Activated CD4-positive, alpha-beta T cell treated with anti-CD3 and anti-CD28 coated beads, Interleukin-2, Interleukin-6, amounts not matched to agents 100 ng/mL and 50 ng/mL, durations not matched to agents 16 hours and 8 hours (primary cell): ENCODE results near the gene B3GNT9.

Experiments used
- DNase-seq: peaks from one replicate; pipeline ENCODE4 v3.0.0-alpha.2; 2020

The B3GNT9 gene

DNA sequence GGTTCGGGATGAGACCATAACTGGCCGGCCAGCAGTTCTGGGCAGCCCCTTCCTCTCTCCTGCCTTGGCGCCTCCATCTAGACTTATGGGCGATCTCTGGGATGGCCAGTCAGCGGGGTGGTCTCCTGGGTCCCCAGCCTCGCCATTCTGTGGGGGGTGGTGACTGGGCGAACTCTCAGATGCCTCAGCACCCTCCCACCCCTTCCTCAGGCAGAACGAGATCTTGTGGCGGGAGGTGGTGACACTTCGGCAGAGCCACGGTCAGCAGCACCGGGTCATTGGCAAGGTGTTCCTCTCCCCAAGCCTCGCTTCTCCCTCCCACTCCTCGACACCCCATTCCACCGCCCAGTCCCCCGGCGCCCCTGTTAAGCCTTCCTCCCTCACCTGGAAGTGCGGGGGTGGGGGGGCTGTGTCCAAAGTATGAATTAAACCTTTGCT, 15.3 kb upstream of the B3GNT9 start:
- no peak for DNase-seq

DNA sequence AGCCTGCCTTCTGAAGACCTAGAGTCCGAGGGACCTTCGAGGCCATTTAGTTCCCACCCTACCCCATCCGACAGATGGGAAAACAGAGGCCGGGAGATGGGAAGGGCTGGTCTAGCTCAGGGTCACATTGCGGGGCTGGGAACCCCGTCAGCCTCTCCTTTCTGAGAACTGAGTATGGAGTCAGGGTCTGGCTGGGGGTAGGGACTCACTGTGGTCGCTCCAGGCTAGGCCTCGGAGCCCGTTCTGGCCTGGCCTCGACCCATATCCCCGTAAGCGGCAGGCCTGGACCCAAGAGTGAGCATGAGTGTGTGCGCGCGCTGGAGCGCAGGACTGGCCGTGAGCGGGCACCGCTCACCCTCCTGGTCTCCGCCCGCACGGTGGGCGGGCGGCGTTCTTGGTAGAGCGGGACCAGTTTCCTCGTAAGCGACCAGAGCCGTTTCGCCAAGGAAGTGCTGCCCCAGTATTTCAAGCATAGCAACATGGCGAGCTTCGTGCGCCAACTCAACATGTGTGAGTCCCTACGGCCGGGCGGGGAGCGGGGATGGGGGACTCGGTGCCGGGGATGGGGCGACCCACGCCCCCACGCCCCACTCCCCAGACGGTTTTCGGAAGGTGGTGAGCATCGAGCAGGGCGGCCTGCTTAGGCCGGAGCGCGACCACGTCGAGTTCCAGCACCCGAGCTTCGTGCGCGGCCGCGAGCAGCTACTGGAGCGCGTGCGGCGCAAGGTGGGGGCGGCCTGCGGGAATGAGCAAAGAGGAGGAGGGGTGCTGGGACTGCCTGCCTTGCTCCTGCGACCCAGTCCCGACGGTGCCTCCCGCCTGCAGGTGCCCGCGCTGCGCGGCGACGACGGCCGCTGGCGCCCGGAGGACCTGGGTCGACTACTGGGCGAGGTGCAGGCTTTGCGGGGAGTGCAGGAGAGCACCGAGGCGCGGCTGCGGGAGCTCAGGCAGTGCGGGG, 14.6 kb upstream of the B3GNT9 start:
- DNase-seq, result no peak

DNA sequence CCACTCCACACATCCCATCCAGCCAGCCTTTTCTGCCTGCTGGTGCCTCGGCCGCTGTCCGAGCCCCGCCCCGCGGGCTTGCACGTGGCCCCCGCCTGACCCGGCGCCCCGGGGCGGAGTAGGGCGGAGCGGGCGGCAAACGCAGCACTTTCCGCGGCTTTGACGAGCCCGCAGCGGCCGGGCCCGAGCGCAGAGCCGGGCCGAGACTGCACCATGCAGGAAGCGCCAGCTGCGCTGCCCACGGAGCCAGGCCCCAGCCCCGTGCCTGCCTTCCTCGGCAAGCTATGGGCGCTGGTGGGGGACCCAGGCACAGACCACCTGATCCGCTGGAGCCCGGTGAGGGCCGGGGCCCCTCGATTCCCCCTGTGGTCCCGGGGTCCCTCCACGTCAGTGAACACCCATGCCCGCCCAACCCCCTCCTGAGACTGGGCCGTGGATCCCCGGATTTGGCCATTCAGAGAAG, 13.8 kb upstream of the B3GNT9 start, which contains the start of gene HSF4:
HSF4 (plus strand) TSS at position 147 of the 463 bp plus-strand sequence; CDS start at position 214, 67 bp downstream.
- no peak for DNase-seq

DNA sequence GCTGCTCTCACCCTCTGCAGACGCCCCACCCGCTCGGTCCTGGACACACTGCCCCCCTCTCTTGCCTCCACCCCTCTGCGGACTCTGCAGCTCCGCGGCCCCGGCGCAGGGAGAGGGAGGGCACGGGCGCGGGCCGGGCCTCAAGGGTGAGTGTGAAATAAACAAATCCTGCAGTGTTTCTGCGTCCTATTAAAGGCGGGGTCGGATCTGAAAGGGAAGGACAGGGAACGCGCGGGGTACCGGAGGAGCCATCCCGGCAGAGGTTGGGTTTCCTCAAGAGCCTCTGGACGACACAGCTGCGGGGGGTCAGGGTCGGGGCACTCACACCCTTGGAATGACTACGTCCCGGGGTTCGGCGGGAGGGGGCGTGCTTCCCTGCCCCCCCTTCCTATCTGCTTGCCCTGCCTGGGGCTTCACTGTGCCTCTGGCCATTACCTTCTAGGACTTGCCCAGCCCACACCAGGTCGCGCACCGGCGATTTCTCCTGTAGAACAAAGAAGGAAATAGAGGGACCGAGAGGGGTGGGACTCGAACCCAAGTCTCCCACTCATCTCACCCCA, 13.3 kb upstream of the B3GNT9 start:
- DNase-seq, result no peak

DNA sequence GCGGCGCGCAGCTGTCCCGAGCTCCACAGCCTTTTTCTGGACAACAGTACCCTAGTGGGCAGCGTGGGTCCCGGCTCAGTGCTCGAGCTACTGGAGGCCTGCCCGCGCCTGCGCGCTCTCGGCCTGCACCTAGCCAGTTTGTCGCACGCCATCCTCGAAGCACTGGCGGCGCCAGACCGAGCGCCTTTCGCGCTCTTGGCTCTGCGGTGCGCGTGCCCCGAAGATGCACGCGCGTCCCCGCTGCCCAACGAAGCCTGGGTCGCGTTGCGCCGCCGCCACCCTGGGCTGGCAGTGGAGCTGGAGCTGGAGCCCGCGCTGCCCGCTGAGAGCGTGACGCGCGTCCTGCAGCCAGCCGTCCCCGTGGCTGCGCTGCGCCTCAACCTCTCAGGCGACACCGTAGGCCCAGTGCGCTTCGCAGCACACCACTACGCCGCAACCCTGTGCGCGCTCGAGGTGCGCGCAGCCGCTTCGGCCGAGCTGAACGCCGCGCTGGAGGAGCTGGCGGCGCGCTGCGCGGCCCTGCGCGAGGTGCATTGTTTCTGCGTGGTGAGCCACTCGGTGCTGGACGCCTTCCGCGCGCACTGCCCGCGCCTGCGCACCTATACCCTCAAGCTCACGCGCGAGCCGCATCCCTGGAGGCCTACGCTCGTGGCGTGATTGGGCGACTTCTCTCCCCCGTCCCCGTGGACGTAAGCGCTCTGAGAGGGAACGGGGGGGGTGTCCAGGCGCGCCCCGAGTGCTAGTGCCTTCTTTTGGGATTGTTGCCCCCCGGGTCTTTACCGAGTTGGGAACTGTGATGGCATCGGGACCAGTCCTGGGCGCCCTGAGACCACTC, 12.6 kb upstream of the B3GNT9 start:
- peak; percentile 76 for DNase-seq

DNA sequence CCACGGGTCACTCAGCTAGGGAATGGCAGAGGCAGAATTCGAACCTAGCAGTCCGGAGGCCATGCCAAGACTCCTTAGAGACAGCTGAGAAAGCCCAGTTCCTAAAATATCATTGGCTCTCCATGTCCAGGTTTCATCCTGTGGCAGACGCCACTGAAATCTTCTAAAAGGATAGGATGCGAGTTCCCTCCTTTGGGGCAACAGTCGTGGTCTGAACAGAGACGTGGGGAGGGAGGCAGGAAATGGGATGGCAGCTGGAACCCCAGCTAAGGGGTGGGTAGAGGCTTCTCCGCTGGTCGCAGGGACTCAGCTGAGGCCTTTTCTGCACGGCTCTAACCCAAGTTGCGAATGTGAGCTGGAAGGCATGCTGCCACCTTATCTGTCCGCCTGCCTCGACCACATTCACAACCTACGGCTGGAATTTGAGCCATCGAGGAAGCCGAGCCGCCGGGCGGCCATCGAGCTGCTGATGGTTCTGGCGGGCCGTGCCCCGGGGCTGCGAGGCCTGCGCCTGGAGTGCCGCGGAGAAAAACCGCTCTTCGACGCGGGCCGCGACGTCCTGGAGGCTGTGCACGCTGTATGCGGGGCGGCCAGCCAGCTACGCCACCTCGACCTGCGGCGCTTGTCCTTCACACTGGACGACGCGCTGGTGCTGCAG, 11.8 kb upstream of the B3GNT9 start:
- DNase-seq, result no peak

DNA sequence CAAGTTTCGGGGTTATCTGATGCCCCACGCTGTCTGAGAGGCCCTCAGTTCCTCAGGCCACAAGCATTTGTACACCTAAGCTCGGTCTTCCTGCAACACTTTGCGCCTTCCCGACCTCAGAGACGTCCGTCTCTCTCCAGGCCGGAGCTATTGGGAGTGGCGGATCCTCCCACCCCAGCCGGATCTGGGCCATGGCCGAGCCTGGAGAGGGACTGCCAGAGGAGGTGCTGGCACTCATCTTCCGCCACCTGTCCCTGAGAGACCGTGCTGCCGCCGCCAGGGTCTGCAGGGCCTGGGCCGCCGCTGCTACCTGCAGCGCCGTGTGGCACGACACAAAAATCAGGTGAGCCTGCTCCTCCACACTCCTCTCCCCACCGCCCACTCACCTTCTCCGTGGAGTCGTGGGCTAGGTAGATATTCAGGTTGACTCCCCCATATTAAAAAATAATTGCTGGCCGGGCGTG, 10.8 kb upstream of the B3GNT9 start:
- DNase-seq, result no peak

DNA sequence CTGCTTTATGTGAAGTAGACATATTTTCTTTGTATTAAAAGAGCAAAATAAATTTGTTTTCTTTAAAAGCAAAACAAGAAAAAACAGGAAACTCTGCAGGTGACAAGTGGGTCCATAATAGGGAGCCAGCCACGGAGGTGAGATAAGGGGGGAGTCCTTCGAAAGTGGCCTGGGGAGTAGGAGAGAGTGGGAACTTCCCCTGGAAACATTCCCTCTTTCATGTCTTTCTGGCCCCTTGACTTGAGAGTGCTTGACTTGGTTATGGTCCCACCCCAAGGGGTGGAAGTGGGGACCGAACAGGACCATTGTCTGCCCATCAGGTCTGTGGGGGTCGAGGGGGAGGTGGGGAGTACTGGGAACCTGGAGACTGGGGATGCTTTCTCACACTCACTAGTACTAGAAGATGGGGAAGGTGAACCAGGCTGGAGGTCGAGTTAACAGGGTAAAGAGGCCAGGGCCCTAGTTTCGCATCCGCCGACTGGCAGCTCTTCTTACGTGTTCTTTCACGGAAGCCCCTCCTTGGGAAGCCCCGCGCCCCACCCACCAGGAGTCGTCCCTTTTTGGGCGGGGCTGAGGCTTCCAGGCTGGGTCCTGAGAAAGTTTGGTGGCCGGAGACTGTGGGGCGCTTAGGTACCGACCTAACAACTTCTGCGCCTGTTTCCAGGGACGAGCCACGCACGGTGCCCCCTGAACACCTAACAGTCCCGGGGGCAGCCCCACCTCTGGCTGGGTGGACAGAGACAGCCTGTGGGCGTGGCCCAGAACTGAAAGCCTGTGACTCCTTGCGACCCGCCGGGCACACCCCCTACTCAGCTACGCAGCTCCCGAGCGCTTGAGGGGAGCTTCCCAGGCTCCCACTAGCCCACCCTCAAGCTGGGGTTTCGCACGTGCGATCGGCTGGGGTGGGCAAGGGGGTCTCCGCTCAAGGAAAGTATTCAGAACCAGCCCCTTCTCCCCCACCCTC, 8.1 kb upstream of the B3GNT9 start:
- DNase-seq, result peak; percentile 92

DNA sequence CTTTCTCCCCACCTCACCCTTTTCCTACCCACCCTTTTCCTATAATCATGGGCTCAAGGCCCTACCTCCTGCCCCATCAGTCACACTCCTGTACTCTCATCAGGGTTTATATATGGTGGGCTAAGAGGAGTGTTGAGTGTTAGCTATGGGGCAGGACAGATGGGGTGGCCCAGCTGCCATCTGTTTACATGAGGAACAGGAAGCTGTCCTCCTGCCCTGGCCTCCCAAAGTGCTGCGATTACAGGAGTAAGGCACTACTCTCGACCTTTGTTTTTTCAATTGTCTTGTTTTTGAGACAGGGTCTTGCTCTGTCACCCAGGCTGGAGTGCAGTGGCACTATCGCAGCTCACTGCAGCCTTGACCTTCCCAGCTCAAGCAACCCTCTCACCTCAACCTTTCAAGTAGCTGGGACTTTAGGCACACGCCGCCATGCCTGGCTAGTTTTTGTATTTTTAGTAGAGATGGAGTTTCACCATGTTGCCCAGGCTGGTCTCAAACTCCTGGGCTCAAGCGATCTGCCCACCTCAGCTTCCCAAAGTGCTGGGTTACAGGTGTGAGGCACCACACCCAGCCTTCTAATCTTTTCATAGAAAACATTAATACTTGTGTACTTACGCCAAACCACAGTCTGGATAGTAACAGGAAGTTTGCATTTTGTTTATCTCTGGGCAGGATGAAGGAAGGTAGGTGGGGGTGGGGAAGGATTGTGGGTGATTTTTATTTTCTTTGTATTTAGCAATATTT, 7.3 kb upstream of the B3GNT9 start:
- no peak for DNase-seq

DNA sequence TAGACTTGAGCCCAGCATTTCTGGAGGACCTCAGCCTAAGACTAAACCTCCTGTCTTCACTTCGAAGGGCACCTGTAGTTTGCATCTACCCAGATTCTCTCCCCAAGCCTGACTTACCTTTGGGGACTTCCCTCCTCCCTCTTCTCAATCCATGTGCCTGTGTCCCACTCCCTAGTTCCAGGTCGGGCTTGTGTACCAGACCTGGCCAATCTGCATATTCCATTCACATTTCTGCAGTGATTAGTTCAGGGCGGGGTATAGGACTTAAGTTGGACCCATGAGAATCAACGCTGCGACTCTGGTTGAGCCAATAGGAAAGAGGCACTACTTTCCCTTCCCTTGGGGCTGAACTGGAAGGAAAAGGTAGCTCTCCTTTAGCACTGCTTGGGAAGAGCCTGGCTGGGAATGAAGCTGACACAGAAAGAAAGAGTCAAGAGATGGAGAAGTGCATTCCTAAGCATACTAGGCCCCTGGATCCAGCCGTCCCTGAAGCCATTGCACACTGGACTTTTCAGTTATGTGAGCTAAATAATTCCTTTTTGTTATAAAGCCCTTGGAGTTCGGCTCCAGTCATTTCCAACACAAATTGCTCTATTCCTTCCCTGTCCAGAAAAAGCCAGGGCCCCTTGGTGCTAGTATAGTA, 6.4 kb upstream of the B3GNT9 start:
- no peak for DNase-seq

DNA sequence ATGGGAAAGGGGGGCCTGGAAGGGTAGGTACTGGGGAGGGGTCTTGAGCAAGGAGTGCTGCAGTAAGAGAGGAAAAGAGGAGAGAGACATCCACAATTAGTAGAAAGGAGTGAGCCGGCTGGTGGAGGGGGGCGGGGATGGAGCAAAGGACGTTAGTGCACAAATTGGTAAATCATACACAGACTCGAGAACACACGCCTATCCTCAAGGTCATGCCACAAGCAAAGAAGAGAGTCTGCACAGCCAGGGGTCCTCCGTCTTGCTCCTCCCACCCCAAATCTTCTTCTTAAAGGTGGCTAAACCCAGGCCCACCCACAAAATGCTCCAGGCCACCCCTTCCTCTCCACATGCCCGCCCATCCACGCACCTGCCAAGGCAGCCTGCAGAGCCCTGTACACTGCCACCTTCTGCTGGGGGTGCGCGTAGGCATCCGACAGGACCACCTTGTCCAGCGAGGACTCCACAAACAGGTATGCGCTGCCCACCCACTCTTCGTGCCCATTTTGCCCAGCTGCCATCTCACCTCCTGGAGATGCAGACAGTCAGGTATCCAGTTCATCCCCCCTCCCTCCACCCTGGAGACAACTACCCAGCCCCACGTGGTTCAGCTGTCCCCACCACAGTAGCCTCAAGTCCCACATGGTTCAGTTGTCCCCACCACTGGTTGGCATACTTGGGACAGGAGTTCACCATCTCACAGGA, 5.5 kb upstream of the B3GNT9 start:
- DNase-seq, result no peak

DNA sequence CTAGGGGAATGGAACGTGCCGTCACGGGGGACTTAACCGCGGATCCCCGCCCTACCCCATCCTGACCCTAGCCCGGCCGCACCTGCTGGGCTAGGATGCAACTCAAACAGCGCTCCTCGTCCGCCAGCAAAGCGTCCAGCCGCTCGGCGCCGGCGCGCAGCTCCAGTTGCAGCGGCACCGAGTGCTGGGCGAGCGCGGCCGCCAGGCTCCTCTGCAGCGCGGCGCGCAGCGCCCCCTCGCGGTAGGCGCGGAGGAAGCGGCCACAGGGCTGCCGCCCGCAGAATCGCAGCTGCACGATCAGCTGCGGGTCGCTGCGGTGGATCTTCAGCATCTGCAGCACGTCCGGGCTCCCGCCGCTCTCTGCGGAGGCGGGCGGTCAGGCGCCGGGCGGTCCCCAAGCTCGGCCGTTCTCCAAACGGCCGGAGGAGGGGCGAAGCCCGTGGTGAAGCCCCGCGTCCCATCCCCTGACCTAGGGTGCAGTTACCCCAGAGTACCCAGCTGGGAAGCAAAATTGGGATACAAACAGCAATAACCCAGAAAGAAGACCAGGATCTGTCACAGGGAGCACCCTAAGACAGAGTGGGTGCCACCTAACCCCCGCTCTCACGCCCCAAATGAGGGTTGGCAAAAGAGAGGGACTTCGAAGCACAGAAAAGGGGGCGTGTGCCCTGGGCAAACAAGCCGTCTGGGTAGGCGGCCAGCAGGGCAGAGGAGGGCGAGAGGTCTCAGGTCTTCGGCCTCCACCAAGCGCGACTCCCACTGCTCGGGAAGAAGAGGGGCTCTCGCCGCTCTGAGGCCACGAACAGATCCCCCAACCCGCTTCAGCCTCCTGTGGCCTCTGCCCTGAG, 4.7 kb upstream of the B3GNT9 start:
- DNase-seq, result peak; percentile 89

DNA sequence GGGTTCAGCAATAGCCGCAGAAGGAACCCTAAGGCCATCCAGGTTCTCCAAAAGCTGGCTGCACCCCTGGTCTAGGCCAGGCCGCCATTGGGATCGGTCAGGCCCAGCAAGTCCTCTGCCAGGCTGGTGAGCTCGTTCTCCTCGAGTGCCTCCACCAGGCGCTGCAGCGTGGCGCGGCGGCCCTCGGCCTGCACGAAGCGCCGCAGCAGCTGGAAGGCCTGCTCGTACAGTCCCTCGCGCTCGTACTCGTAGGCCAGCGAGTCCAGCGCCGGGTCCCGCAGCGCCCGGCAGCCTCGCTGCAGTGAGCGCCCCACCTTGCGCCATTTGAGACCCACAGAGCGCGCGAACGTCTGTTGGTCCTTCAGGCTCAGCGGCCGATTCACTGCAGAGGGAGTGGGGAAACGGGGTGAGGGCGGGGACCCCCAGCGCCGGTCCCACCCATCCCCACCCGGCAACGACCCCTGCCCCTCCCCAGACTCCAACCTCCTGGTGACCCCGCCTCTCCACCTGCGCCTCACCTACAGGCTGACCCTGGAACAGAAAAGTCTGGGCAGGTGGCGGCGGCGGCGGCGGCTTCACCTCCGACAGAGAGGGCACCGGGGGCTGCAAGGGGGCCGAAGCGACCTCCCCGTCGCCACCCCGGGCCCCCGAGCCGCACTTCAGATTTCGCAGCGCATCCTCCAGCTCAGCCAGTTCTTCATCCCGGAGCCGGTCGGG, 3.9 kb upstream of the B3GNT9 start:
- no peak for DNase-seq

DNA sequence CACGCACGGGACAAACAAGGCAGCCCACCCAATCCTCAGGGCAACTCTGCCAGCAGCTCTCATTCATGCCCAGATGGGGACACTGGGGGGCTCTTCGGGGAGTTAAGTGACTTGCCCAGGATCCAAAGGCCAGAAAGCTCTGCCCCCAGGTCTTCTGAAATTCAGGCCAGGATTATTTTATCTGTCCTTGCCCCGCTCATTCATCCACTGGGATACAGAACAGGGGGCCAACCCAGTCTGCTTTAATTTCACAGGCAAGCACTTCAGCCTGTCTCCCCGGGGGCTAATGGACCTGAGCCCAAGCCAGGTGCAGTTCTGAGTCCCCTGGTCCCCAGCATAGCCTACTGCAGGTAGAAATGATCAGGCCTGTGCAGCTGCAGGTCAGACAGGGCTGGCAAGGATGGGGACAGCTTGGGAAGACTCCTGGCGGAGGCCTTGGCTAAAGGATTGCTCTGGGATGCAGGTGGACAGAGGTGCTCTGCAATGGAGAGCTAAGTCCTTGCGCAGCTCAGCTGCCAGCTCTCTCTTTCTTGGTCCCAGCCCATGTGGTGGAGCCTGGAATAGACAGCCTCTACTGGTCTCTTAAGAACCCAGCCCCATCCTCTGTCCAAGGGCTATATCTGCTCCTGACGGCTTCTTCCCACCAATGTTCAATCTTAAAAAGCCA, 766 bp upstream of the B3GNT9 start:
- DNase-seq, result no peak

DNA sequence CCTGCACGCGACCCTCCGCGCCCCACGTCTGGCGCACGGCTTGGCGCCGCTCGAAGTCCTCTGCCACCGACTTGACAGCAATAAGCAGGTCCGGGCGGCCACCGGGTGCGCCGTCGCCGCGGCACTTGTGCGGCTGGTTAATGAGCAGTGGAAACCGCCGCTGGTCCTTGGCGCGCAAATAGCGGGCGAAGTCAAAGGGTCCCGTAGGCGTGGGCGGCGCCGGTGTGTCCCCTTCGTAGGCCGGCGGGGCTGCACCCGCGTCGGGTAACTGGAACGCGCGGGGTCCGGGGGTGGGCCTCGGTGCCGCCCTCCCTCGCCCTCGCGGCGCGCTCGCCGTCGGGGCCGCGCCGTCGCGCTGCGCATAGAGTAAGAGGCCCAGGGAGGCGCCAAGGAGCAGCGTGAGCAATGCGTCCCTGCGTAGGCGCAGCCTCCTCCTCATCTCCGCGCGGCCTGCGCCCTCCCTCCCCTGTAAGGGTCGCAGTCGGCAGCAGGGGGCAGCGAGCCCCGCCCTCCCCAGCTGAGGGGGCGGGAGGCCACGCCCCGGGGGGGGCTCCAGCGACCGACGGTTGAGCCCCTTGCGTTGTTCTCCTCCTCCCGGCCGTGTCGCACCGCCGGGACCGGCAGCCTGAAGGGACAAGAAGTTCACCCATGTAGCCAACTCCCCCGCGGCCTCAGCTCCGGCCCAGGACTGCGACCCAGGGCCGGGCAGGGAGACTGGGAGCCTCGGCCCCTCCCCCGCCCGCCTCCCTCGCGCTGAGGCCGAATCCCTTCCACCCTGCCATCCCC, 558 bp downstream of the B3GNT9 start:
- DNase-seq, result peak; percentile 57
